Breast epithelium (tissue), 3 donors: ENCODE measurements around the gene TFF3.

Experiments used
- CTCF ChIP-seq, 3 donors: fragments of 450-650 bp; IDR thresholded peaks; one replicate each; pipeline ENCODE4 v1.5.1; 2016 to 2017; ENCODE audit warnings: antibody characterized with exemption in 3 of 3, mild to moderate bottlenecking in 3 of 3, moderate library complexity in 3 of 3
- POLR2AphosphoS5 ChIP-seq, 3 donors: sonication (generic); formaldehyde crosslinking; IDR thresholded peaks; one replicate each; pipeline ENCODE4 v1.6.1; 2017; ENCODE audit warnings: antibody characterized with exemption in 3 of 3

GRCh38 chr21:42347601-42348327, 32.6 kb upstream of the TFF3 start:
- TF ChIP-seq POLR2AphosphoS5 (IDR thresholded peaks at IDR 0.05): no peak
- no peak for TF ChIP-seq CTCF (IDR thresholded peaks at IDR 0.05)
